K562 (cell line): ENCODE results near the gene ADAM22. TPM values are rescaled to one million over a fixed set of nuclear protein-coding genes. Genes with fewer than 3 reads are reported as not detected.

Experiments
- ATAC-seq: fragments of 200-7000 bp; cut with Tn5 transposase; 3 replicates; pipeline ENCODE4 v1.9.1; 2020; ENCODE audit warnings: moderate library complexity
- BruUV-seq: library from RNA; stranded (reverse); fragments of 400-500 nt; replicated peaks from 2 replicates; lab custom pipeline; 2021; lab: Mats Ljungman, UMichigan
- CTCF ChIA-PET: fragments of 300-600 bp; formaldehyde crosslinking; extraction: SDS; loops from one replicate; lab custom pipeline; 2021; ENCODE audit warnings: low intra/inter-chr PET ratio; lab: Yijun Ruan, JAX
- POLR2A ChIA-PET: fragments of 300-600, 350-650 bp; sonication (Branson Sonifier 250); formaldehyde crosslinking; extraction: SDS; loops from one replicate; lab custom pipeline; 2021; ENCODE audit warnings: antibody characterized with exemption, inconsistent platforms; lab: Yijun Ruan, JAX
- DNase-seq, 4 experiments: peaks; one replicate each; pipeline versions ENCODE4 v3.0.0 to v3.0.0-alpha.2; 2011 to 2018; ENCODE audit warnings: low spot score in 3 of 4, mixed read lengths in 3 of 4; ENCODE audit errors: extremely low read depth in 1 of 4
- FAIRE-seq: peaks from 2 replicates; lab custom pipeline; 2011; peaks lifted over from hg19 to GRCh38; lab: Jason Lieb, UNC
- H2AFZ ChIP-seq: 2 replicates; pipeline ENCODE4 v1.6.0; 2011; ENCODE audit warnings: low read depth, low read length, control low read depth, inconsistent platforms
- H3K27ac ChIP-seq: fragments of 200-600 bp; 3 replicates; pipeline ENCODE4 v1.8.0; 2011; ENCODE audit warnings: low read depth, mild to moderate bottlenecking, control low read depth, inconsistent platforms, low read length, moderate library complexity, mixed read lengths; ENCODE audit errors: extremely low read depth
- H3K27me3 ChIP-seq, 2 experiments: fragments of 300-600 bp in 1 of 2; 2 replicates in 1 of 2; 3 replicates in 1 of 2; pipeline versions ENCODE4 v1.6.0 to v1.8.0; 2011; ENCODE audit warnings: inconsistent platforms in 2 of 2, low read length in 2 of 2, mild to moderate bottlenecking in 1 of 2, mixed read lengths in 1 of 2, moderate library complexity in 1 of 2; ENCODE audit not compliant: control insufficient read depth in 2 of 2, insufficient read depth in 2 of 2
- H3K36me3 ChIP-seq: fragments of 300-600 bp; 3 replicates; pipeline ENCODE4 v1.8.0; 2011; ENCODE audit warnings: mild to moderate bottlenecking, low read length, inconsistent platforms; ENCODE audit not compliant: control insufficient read depth, insufficient read depth
- H3K4me1 ChIP-seq, 2 experiments: fragments of 200-600 bp in 1 of 2; replicated peaks in 1 of 2; 2 replicates in 1 of 2; 3 replicates in 1 of 2; pipeline versions ENCODE4 v1.5.1 to v1.8.0; 2011; ENCODE audit warnings: inconsistent platforms in 2 of 2, low read length in 2 of 2, mild to moderate bottlenecking in 1 of 2, mixed read lengths in 1 of 2, moderate library complexity in 1 of 2; ENCODE audit not compliant: control insufficient read depth in 2 of 2, insufficient read depth in 2 of 2
- H3K4me2 ChIP-seq: 2 replicates; pipeline ENCODE4 v1.6.1; 2011; ENCODE audit warnings: low read length, control low read depth, inconsistent platforms, mixed read lengths; ENCODE audit not compliant: insufficient read depth
- H3K4me3 ChIP-seq: fragments of 200-600 bp; sonication (generic), shearing (Covaris generic); 2 replicates; pipeline ENCODE4 v1.5.1; 2016; ENCODE audit warnings: control low read depth, inconsistent platforms
- H3K79me2 ChIP-seq: fragments of 200-600 bp; 3 replicates; pipeline ENCODE4 v1.8.0; 2011; ENCODE audit warnings: low read length, inconsistent platforms; ENCODE audit not compliant: control insufficient read depth, insufficient read depth
- H3K9ac ChIP-seq, 2 experiments: 2 replicates each; pipeline versions ENCODE4 v1.6.0 to v1.6.1; 2011; ENCODE audit warnings: low read depth in 2 of 2, low read length in 2 of 2, control low read depth in 1 of 2, inconsistent platforms in 1 of 2, mild to moderate bottlenecking in 1 of 2, mixed read lengths in 1 of 2; ENCODE audit not compliant: insufficient read depth in 1 of 2
- H3K9me1 ChIP-seq: one replicate; pipeline ENCODE4 v1.6.0; 2011; ENCODE audit warnings: inconsistent platforms, mild to moderate bottlenecking, low read length, moderate library complexity; ENCODE audit not compliant: control insufficient read depth, insufficient read depth
- H3K9me3 ChIP-seq: replicated peaks from 2 replicates; pipeline ENCODE4 v1.5.1; 2011; ENCODE audit warnings: low read depth, low read length, inconsistent platforms; ENCODE audit not compliant: control insufficient read depth, insufficient read depth
- H4K20me1 ChIP-seq: replicated peaks from 2 replicates; pipeline ENCODE4 v1.6.1; 2011; ENCODE audit warnings: low read length, inconsistent platforms, mixed read lengths; ENCODE audit not compliant: control insufficient read depth, insufficient read depth
- CEBPB ChIP-seq: fragments of 450-650 bp; IDR thresholded peaks from 2 replicates; pipeline ENCODE4 v1.6.1; 2016; ENCODE audit warnings: missing genetic modification characterization, missing compliant biosample characterization
- CEBPG ChIP-seq, 3 experiments: fragments of 200-800 bp in 1 of 3; sonication (Bioruptor generic) in 1 of 3; sonication (generic) in 1 of 3; formaldehyde crosslinking in 1 of 3; IDR thresholded peaks in 2 of 3; conservative IDR thresholded peaks in 1 of 3; 2 replicates each; pipeline versions ENCODE4 v1.6.1 to v1.8.0; 2016 to 2022; ENCODE audit warnings: missing compliant biosample characterization in 2 of 3, missing genetic modification characterization in 2 of 3, mild to moderate bottlenecking in 1 of 3, missing genetic modification reagents in 1 of 3
- GTF2E2 ChIP-seq: fragments of 200-800 bp; sonication (Bioruptor generic); IDR thresholded peaks from 2 replicates; pipeline ENCODE4 v1.6.1; 2016; ENCODE audit warnings: missing genetic modification characterization, missing compliant biosample characterization
- HOXB6 ChIP-seq: fragments of 250-450 bp; sonication (Bioruptor Pico); IDR thresholded peaks from 2 replicates; pipeline ENCODE4 v1.5.1; 2022; ENCODE audit warnings: mild to moderate bottlenecking, borderline replicate concordance
- MBD2 ChIP-seq: sonication (generic); IDR thresholded peaks from 2 replicates; pipeline ENCODE4 v1.6.1; 2016; ENCODE audit warnings: low read depth, borderline replicate concordance
- NR3C1 ChIP-seq: sonication (generic); formaldehyde crosslinking; IDR thresholded peaks from 2 replicates; pipeline ENCODE4 v1.8.1; 2022; ENCODE audit warnings: missing genetic modification reagents
- RBM22 ChIP-seq: fragments of 200-400 bp; formaldehyde crosslinking; IDR thresholded peaks from 2 replicates; pipeline ENCODE4 v1.6.1; 2018; ENCODE audit warnings: low read length, low read depth; ENCODE audit not compliant: poor library complexity, severe bottlenecking
- ZKSCAN1 ChIP-seq: fragments of 150-350 bp; IDR thresholded peaks from 2 replicates; pipeline ENCODE4 v1.6.1; 2016; ENCODE audit warnings: low read depth, low read length
- WGBS: fragments of 100-300 bp; shearing (Covaris generic); methylation state at CpG from one replicate; pipeline ENCODE4 v1.1.6; 2016; ENCODE audit warnings: low coverage, mixed read lengths; ENCODE audit not compliant: insufficient coverage; ENCODE audit errors: missing lambda C conversion rate; 5-methylcytosine and 5-hydroxymethylcytosine counted together
- in situ Hi-C: fragments of 300-500 bp; cut with MboI; formaldehyde crosslinking; loops from 4 replicates; pipeline ENCODE4 v1.15.0; 2018; ENCODE audit warnings: inconsistent platforms, mixed read lengths
- intact Hi-C: fragments of 100-400 bp; cut with micrococcal nuclease; formaldehyde crosslinking; loops from 2 replicates; pipeline ENCODE4 v1.14.2; 2022
- polyA plus RNA-seq, 8 experiments: library from polyadenylated mRNA; depleted of rRNA in 4 of 8; stranded (reverse) in 5 of 8; unstranded in 3 of 8; fragments of >200 nt; fragmentation: Nextera tagmentation in 2 of 8; fragmentation: Illumina TruSeq in 1 of 8; extraction: Ambion mirVana in 2 of 8; extraction: Trizol in 1 of 8; gene quantifications; 2 replicates each; pipeline versions ENCODE4 v1.2.1 to v1.2.3, GENCODE V29; 2011 to 2014; ENCODE audit warnings: inconsistent platforms in 1 of 8, missing spikeins in 1 of 8
- total RNA-seq, 7 experiments: library from RNA; depleted of rRNA in 6 of 7; stranded (reverse); fragments of >200 nt in 6 of 7; fragmentation: Illumina TruSeq in 2 of 7; extraction: Trizol in 2 of 7; gene quantifications; 2 replicates each; pipeline versions ENCODE4 v1.2.1 to v1.2.3, GENCODE V29; 2011 to 2021; ENCODE audit warnings: low replicate concordance in 1 of 7
- TF ChIP-seq, protein P1 (sequence below): sonication (generic); formaldehyde crosslinking; IDR thresholded peaks from 2 replicates; pipeline ENCODE4 v1.8.1; 2022; ENCODE audit warnings: missing genetic modification reagents
- TF ChIP-seq, protein P2 (sequence below): fragments of 450-650 bp; IDR thresholded peaks from 2 replicates; pipeline ENCODE4 v1.6.1; 2017; ENCODE audit warnings: antibody characterized with exemption
- TF ChIP-seq, protein P3 (sequence below): fragments of 450-650 bp; IDR thresholded peaks from 2 replicates; pipeline ENCODE4 v1.6.1; 2014; ENCODE audit warnings: low read depth, mild to moderate bottlenecking, moderate library complexity, borderline replicate concordance

Gene ADAM22
- total and polyA plus RNA-seq, 9 of the 15 experiments (the other 6 are each of a cell fraction or from before 2014, with no cell fraction given) = 0.01 to 0.58 (median 0.18) TPM

DNA sequence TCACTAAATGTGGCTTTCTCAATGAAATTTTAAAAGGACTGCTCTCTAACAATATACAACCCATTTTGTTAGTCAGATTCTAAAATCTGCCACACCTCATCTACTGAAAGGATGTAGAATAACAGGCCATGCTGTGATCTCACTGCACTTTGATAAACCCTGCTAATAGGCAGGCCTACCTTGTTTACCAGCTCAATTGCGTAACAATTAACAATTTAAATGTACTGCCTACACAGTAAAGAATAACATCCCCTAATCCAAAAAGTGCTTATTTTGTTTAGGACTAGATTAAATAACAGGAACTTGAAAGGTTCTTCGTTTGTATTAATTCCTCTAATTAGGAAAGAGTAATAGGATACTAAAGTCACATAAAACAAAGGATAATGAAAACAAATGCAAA lies 281.2 kb downstream of the ADAM22 start:
- DNase-seq = no peak
- Histone ChIP-seq H3K4me3 (no peak overlapping the region), H4K20me1 (no peaks in the 10 kb centered on the region), H3K9me3 (no peaks in the 10 kb centered on the region), H3K79me2 (peaks cover 28% of the 10 kb centered on the region), H3K27ac (no peak overlapping the region), H3K4me1 (peaks cover 0 to 12% of the 10 kb centered on the region in 2 experiments; a peak in 3 of 5 replicates), H3K4me2 (no peak overlapping the region), H3K27me3 (no peaks in the 10 kb centered on the region), H3K9me1 (no peaks in the 10 kb centered on the region), H2AFZ (no peak overlapping the region), H3K36me3 (peaks cover 55% of the 10 kb centered on the region), H3K9ac (no peak overlapping the region)
- ATAC-seq = no peak
- in situ Hi-C loops = no loop called here
- FAIRE-seq = no peak
- ChIA-PET POLR2A (interaction anchor here (0.6 kb wide), 1 partner anchor 346 kb away, joined by 3 read pairs; no protein-coding TSS in a partner anchor), CTCF (no interaction called here)
- TF ChIP-seq CEBPG (CRISPR knock-in tag; IDR thresholded peaks at IDR 0.05) = no peak
- peak in 1 of 2 experiments; percentile 77; a peak in 2 of 4 replicates for TF ChIP-seq CEBPG (tag; conservative IDR thresholded peaks at IDR 0.05 in 1 of 2, IDR thresholded peaks at IDR 0.05 in 1 of 2)
- peak; percentile 85 for TF ChIP-seq CEBPB (tag)
- TF ChIP-seq, protein P1, sequence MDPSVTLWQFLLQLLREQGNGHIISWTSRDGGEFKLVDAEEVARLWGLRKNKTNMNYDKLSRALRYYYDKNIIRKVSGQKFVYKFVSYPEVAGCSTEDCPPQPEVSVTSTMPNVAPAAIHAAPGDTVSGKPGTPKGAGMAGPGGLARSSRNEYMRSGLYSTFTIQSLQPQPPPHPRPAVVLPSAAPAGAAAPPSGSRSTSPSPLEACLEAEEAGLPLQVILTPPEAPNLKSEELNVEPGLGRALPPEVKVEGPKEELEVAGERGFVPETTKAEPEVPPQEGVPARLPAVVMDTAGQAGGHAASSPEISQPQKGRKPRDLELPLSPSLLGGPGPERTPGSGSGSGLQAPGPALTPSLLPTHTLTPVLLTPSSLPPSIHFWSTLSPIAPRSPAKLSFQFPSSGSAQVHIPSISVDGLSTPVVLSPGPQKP (CRISPR knock-in tag) = no peak
- WGBS = 53% methylated on average over 2 of the region's 2 CpGs
- intact Hi-C loops = loop anchor here (5.0 to 10.0 kb wide), 2 partner anchors 340 to 467 kb away; partner anchors contain the start of genes DBF4 and SLC25A40
- no TSS peak for BruUV-seq

DNA sequence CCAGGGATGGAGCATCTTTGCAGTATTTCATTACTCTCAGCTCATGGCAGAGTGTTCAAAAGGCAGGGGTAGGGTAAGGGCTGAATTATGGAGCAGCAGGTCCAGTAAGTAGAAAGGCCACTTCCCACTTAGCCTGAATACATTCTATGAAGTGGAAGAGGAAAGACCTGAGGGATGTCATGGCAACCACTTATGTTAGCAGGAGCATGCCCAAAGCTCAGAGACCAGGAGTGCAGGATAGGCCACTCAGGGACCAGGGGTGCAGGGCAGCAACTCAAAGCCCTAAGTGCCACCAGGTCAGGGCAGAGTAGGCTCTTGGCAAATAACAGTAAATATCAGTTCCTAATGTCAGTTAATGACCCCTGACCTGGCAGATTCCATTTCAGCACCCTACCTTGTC lies 282.2 kb downstream of the ADAM22 start:
- Histone ChIP-seq H3K79me2 (peaks cover 28% of the 10 kb centered on the region), H3K36me3 (peaks cover 53% of the 10 kb centered on the region), H3K9me1 (no peaks in the 10 kb centered on the region), H3K27ac (no peak overlapping the region), H3K4me3 (no peak overlapping the region), H3K9ac (no peak overlapping the region), H3K27me3 (no peaks in the 10 kb centered on the region), H4K20me1 (no peaks in the 10 kb centered on the region), H3K4me2 (no peak overlapping the region), H2AFZ (no peak overlapping the region), H3K4me1 (peaks cover 0 to 17% of the 10 kb centered on the region in 2 experiments; a peak in 3 of 5 replicates), H3K9me3 (no peaks in the 10 kb centered on the region)
- ChIA-PET POLR2A (no interaction called here), CTCF (no interaction called here)
- in situ Hi-C loops = no loop called here
- BruUV-seq = no TSS peak
- FAIRE-seq (no peak), DNase-seq (no peak), ATAC-seq (no peak)
- intact Hi-C loops = loop anchor here (5.0 to 10.0 kb wide), 2 partner anchors 341 to 466 kb away; partner anchors contain the start of genes DBF4 and SLC25A40
- TF ChIP-seq HOXB6 (CRISPR knock-in tag) (no peak), MBD2 (no peak), RBM22 (no peak), GTF2E2 (no peak), NR3C1 (CRISPR knock-in tag) (no peak), ZKSCAN1 (no peak)
- TF ChIP-seq, protein P2, sequence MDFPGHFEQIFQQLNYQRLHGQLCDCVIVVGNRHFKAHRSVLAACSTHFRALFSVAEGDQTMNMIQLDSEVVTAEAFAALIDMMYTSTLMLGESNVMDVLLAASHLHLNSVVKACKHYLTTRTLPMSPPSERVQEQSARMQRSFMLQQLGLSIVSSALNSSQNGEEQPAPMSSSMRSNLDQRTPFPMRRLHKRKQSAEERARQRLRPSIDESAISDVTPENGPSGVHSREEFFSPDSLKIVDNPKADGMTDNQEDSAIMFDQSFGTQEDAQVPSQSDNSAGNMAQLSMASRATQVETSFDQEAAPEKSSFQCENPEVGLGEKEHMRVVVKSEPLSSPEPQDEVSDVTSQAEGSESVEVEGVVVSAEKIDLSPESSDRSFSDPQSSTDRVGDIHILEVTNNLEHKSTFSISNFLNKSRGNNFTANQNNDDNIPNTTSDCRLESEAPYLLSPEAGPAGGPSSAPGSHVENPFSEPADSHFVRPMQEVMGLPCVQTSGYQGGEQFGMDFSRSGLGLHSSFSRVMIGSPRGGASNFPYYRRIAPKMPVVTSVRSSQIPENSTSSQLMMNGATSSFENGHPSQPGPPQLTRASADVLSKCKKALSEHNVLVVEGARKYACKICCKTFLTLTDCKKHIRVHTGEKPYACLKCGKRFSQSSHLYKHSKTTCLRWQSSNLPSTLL = no peak
- TF ChIP-seq, protein P3, sequence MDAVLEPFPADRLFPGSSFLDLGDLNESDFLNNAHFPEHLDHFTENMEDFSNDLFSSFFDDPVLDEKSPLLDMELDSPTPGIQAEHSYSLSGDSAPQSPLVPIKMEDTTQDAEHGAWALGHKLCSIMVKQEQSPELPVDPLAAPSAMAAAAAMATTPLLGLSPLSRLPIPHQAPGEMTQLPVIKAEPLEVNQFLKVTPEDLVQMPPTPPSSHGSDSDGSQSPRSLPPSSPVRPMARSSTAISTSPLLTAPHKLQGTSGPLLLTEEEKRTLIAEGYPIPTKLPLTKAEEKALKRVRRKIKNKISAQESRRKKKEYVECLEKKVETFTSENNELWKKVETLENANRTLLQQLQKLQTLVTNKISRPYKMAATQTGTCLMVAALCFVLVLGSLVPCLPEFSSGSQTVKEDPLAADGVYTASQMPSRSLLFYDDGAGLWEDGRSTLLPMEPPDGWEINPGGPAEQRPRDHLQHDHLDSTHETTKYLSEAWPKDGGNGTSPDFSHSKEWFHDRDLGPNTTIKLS = no peak
